Activated CD8-positive, alpha-beta T cell treated with anti-CD3 and anti-CD28 coated beads, Interleukin-2, amount 10 ng/mL, durations not matched to agents 7 days and 5 days (primary cell): Measurements from ENCODE around the gene CRYL1. TPM values are rescaled to one million over a fixed set of nuclear protein-coding genes. Genes with fewer than 3 reads are reported as not detected.

Experiments used
- ATAC-seq: fragments of 150-1000 bp; cut with Tn5 transposase; one replicate; pipeline ENCODE4 v1.10.0; 2021; ENCODE audit warnings: moderate library complexity
- CTCF ChIA-PET: fragments of 350-600 bp; sonication (Branson Sonifier 250); formaldehyde crosslinking; loops from one replicate; lab custom pipeline; 2021; ENCODE audit warnings: antibody characterized with exemption; lab: Charles Lee
- POLR2A ChIA-PET: fragments of 350-600 bp; sonication (Branson Sonifier 250); formaldehyde crosslinking; loops from one replicate; lab custom pipeline; 2021; ENCODE audit warnings: antibody characterized with exemption; lab: Charles Lee
- DNase-seq: peaks from one replicate; pipeline ENCODE4 v3.0.0-alpha.2; 2020
- H3K27ac Mint-ChIP-seq: one replicate; pipeline ENCODE4 v1.8.0; 2021; ENCODE audit warnings: mild to moderate bottlenecking, mixed read lengths
- H3K27me3 Mint-ChIP-seq: one replicate; pipeline ENCODE4 v1.8.0; 2021; ENCODE audit warnings: low read depth, mixed read lengths
- H3K36me3 Mint-ChIP-seq: one replicate; pipeline ENCODE4 v1.8.0; 2021; ENCODE audit warnings: low read depth, mixed read lengths
- H3K4me1 Mint-ChIP-seq: one replicate; pipeline ENCODE4 v1.8.0; 2021; ENCODE audit warnings: low read depth, mixed read lengths
- H3K4me3 Mint-ChIP-seq: one replicate; pipeline ENCODE4 v1.8.0; 2021; ENCODE audit warnings: mild to moderate bottlenecking, mixed read lengths
- H3K9me3 Mint-ChIP-seq: one replicate; pipeline ENCODE4 v1.8.0; 2022; ENCODE audit warnings: mixed read lengths; ENCODE audit not compliant: insufficient read depth
- total RNA-seq, 2 experiments: library from RNA; stranded (reverse); gene quantifications; one replicate each; pipeline ENCODE4 v1.2.3, GENCODE V29; 2021

Gene CRYL1
- total RNA-seq, 2 experiments from 2014 or later: 11.5 to 13.2 TPM

- no peak overlapping the region for H3K4me3 Mint-ChIP-seq
- H3K4me1 Mint-ChIP-seq: peaks cover 5% of the 10 kb centered on the region
Observed at GRCh38 chr13:20487927-20488326, 37.7 kb downstream of the CRYL1 start.

GRCh38 chr13:20482787-20483186 is 42.9 kb downstream of the CRYL1 start:
- Mint-ChIP-seq H3K4me1 (peaks cover 4% of the 10 kb centered on the region), H3K27me3 (no peaks in the 10 kb centered on the region), H3K9me3 (no peaks in the 10 kb centered on the region), H3K36me3 (peaks cover 1% of the 10 kb centered on the region), H3K27ac (no peak overlapping the region), H3K4me3 (no peak overlapping the region)
- ChIA-PET CTCF (no interaction called here), POLR2A (no interaction called here)
- no peak for ATAC-seq
- DNase-seq: no peak

More at GRCh38 chr13:20487927-20488326, 37.7 kb downstream of the CRYL1 start:
- ATAC-seq: no peak
- DNase-seq: no peak
- CTCF ChIA-PET: interaction anchor here (0.7 to 1.3 kb wide), 2 partner anchors 291 to 309 kb away, joined by 3 to 7 read pairs; no protein-coding TSS in a partner anchor
- Mint-ChIP-seq H3K36me3 (peaks cover 4% of the 10 kb centered on the region), H3K9me3 (no peaks in the 10 kb centered on the region), H3K27ac (no peak overlapping the region), H3K27me3 (no peaks in the 10 kb centered on the region)
- POLR2A ChIA-PET: no interaction called here

GRCh38 chr13:20482275-20482761 is 43.3 kb downstream of the CRYL1 start:
- H3K9me3 Mint-ChIP-seq: no peaks in the 10 kb centered on the region
- H3K36me3 Mint-ChIP-seq: peaks cover 1% of the 10 kb centered on the region
- H3K27me3 Mint-ChIP-seq: no peaks in the 10 kb centered on the region
- ATAC-seq (no peak), DNase-seq (no peak)
- POLR2A ChIA-PET: no interaction called here
- CTCF ChIA-PET: interaction anchor here (4.8 kb wide), 1 partner anchor 12 kb away, joined by 28 read pairs; no protein-coding TSS in a partner anchor
- H3K4me3 Mint-ChIP-seq: no peak overlapping the region
- no peak overlapping the region for H3K27ac Mint-ChIP-seq
- H3K4me1 Mint-ChIP-seq: peaks cover 4% of the 10 kb centered on the region

- Mint-ChIP-seq H3K4me3 (no peak overlapping the region), H3K4me1 (peaks cover 43% of the 10 kb centered on the region), H3K9me3 (no peaks in the 10 kb centered on the region), H3K36me3 (peaks cover 1% of the 10 kb centered on the region), H3K27ac (peak overlapping the region; percentile 96), H3K27me3 (no peaks in the 10 kb centered on the region)
- POLR2A ChIA-PET: interaction anchor here (0.7 kb wide), 1 partner anchor 61 kb away, joined by 3 read pairs; no protein-coding TSS in a partner anchor
- no peak for ATAC-seq
- CTCF ChIA-PET: interaction anchor here (1.1 to 4.8 kb wide), 2 partner anchors 16 to 65 kb away, joined by 3 to 28 read pairs; no protein-coding TSS in a partner anchor
- DNase-seq: no peak
Observed at GRCh38 chr13:20477394-20477793, 48.3 kb downstream of the CRYL1 start.

- H3K4me1 Mint-ChIP-seq: peaks cover 43% of the 10 kb centered on the region
- peak overlapping the region; percentile 96 for H3K27ac Mint-ChIP-seq
- H3K27me3 Mint-ChIP-seq: no peaks in the 10 kb centered on the region
- DNase-seq (peak; percentile 80), ATAC-seq (peak; percentile 96)
- H3K36me3 Mint-ChIP-seq: peaks cover 1% of the 10 kb centered on the region
- no peaks in the 10 kb centered on the region for H3K9me3 Mint-ChIP-seq
- ChIA-PET POLR2A (interaction anchor here (0.7 to 2.8 kb wide), 6 partner anchors 17 to 297 kb away, joined by 3 to 9 read pairs (median 4); no protein-coding TSS in a partner anchor), CTCF (interaction anchor here (1.0 kb wide), 1 partner anchor 16 kb away, joined by 5 read pairs; no protein-coding TSS in a partner anchor)
- H3K4me3 Mint-ChIP-seq: peak overlapping the region; percentile 73
Observed at GRCh38 chr13:20475927-20476691, 49.5 kb downstream of the CRYL1 start.

- POLR2A ChIA-PET: interaction anchor here (0.6 to 2.8 kb wide), 2 partner anchors 62 to 1134 kb away, joined by 3 to 9 read pairs; no protein-coding TSS in a partner anchor
- Mint-ChIP-seq H3K36me3 (no peaks in the 10 kb centered on the region), H3K4me1 (peaks cover 39% of the 10 kb centered on the region), H3K9me3 (no peaks in the 10 kb centered on the region), H3K4me3 (no peak overlapping the region), H3K27ac (peak overlapping the region; percentile 79), H3K27me3 (no peaks in the 10 kb centered on the region)
- ATAC-seq (no peak), DNase-seq (no peak)
- CTCF ChIA-PET: interaction anchor here (0.7 kb wide), 1 partner anchor 277 kb away, joined by 3 read pairs; no protein-coding TSS in a partner anchor
Observed at GRCh38 chr13:20474515-20474914, 51.1 kb downstream of the CRYL1 start.

- Mint-ChIP-seq H3K4me1 (peaks cover 39% of the 10 kb centered on the region), H3K27ac (peak overlapping the region; percentile 30), H3K36me3 (no peaks in the 10 kb centered on the region), H3K9me3 (no peaks in the 10 kb centered on the region), H3K4me3 (no peak overlapping the region), H3K27me3 (no peaks in the 10 kb centered on the region)
- ChIA-PET POLR2A (interaction anchor here (0.6 kb wide), 1 partner anchor 48 kb away, joined by 3 read pairs; no protein-coding TSS in a partner anchor), CTCF (no interaction called here)
- DNase-seq (no peak), ATAC-seq (no peak)
Observed at GRCh38 chr13:20473888-20474287, 51.8 kb downstream of the CRYL1 start.

- POLR2A ChIA-PET: no interaction called here
- DNase-seq (no peak), ATAC-seq (no peak)
- Mint-ChIP-seq H3K9me3 (no peaks in the 10 kb centered on the region), H3K27me3 (no peaks in the 10 kb centered on the region), H3K4me1 (peaks cover 39% of the 10 kb centered on the region), H3K27ac (no peak overlapping the region), H3K36me3 (no peaks in the 10 kb centered on the region), H3K4me3 (no peak overlapping the region)
- CTCF ChIA-PET: no interaction called here
Observed at GRCh38 chr13:20473139-20473538, 52.5 kb downstream of the CRYL1 start.

- ChIA-PET POLR2A (no interaction called here), CTCF (no interaction called here)
- Mint-ChIP-seq H3K4me1 (peaks cover 39% of the 10 kb centered on the region), H3K27ac (no peak overlapping the region), H3K27me3 (no peaks in the 10 kb centered on the region), H3K9me3 (no peaks in the 10 kb centered on the region), H3K4me3 (no peak overlapping the region), H3K36me3 (no peaks in the 10 kb centered on the region)
- DNase-seq (no peak), ATAC-seq (no peak)
Observed at GRCh38 chr13:20472531-20472930, 53.1 kb downstream of the CRYL1 start.

GRCh38 chr13:20470136-20470535 is 55.5 kb downstream of the CRYL1 start:
- ChIA-PET POLR2A (interaction anchor here (0.6 kb wide), 1 partner anchor 658 kb away, joined by 3 read pairs; no protein-coding TSS in a partner anchor), CTCF (interaction anchor here (0.8 kb wide), 1 partner anchor 11 kb away, joined by 3 read pairs; no protein-coding TSS in a partner anchor)
- no peaks in the 10 kb centered on the region for H3K36me3 Mint-ChIP-seq
- H3K9me3 Mint-ChIP-seq: no peaks in the 10 kb centered on the region
- peaks cover 21% of the 10 kb centered on the region for H3K4me1 Mint-ChIP-seq
- no peak for ATAC-seq
- no peaks in the 10 kb centered on the region for H3K27me3 Mint-ChIP-seq
- no peak overlapping the region for H3K27ac Mint-ChIP-seq
- no peak overlapping the region for H3K4me3 Mint-ChIP-seq
- DNase-seq: no peak

- Mint-ChIP-seq H3K4me3 (no peak overlapping the region), H3K36me3 (no peaks in the 10 kb centered on the region), H3K27me3 (no peaks in the 10 kb centered on the region), H3K9me3 (no peaks in the 10 kb centered on the region), H3K27ac (no peak overlapping the region), H3K4me1 (peaks cover 7% of the 10 kb centered on the region)
- CTCF ChIA-PET: interaction anchor here (0.6 kb wide), 1 partner anchor 831 kb away, joined by 3 read pairs; no protein-coding TSS in a partner anchor
- no peak for ATAC-seq
- POLR2A ChIA-PET: no interaction called here
- no peak for DNase-seq
Observed at GRCh38 chr13:20466371-20466770, 59.3 kb downstream of the CRYL1 start.
